AG09319 (cell line): ENCODE results near the gene ATXN1.

Experiments
- DNase-seq: peaks from one replicate; pipeline ENCODE4 v3.0.0-alpha.2; 2010; ENCODE audit warnings: low read depth; ENCODE audit errors: extremely low read depth
- TF ChIP-seq, protein P1 (sequence below): IDR thresholded peaks from 2 replicates; pipeline ENCODE4 v1.5.1; 2011; ENCODE audit warnings: low read depth, mild to moderate bottlenecking, inconsistent platforms, low read length, moderate library complexity

The ATXN1 gene

DNA sequence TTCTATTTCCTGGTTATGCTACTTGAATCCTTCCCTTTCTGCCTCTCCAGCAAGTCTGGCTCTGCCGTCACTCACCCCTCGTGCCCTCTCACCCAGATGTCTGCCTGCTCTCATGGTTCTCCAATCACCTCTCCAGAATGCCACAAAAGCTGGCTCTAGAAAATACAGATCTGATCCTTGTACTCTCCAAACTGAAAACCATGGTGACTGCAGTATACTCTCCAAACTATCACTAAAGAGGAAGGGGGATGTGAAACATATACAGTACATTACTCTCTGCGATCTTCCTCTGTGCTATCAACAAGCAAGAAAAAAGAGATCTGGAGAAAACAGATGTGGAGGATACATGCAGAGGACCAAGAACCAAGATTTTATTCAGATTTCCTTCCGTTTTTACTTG is 91.1 kb downstream of the ATXN1 start:
- TF ChIP-seq, protein P1, sequence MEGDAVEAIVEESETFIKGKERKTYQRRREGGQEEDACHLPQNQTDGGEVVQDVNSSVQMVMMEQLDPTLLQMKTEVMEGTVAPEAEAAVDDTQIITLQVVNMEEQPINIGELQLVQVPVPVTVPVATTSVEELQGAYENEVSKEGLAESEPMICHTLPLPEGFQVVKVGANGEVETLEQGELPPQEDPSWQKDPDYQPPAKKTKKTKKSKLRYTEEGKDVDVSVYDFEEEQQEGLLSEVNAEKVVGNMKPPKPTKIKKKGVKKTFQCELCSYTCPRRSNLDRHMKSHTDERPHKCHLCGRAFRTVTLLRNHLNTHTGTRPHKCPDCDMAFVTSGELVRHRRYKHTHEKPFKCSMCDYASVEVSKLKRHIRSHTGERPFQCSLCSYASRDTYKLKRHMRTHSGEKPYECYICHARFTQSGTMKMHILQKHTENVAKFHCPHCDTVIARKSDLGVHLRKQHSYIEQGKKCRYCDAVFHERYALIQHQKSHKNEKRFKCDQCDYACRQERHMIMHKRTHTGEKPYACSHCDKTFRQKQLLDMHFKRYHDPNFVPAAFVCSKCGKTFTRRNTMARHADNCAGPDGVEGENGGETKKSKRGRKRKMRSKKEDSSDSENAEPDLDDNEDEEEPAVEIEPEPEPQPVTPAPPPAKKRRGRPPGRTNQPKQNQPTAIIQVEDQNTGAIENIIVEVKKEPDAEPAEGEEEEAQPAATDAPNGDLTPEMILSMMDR, result no peak
- DNase-seq, result no peak

DNA sequence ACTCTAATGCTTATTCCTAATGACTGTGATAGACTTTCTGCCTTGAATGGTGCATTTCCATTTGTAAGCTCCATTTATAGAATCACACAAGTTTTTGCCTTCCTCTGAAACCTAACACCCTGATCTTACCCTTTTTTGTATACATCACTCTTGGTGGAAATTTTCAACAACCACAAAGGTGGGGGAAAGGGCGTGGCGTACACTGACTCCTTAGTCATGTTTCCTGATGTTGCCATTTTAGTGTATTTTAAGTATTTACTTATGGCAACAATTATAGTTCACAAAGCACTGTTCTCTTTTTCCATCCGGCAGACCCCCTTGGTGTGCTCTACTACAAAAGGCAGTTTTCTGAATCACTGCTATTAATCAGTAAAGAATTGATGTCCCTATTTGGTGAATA is 92.0 kb downstream of the ATXN1 start:
- DNase-seq, result no peak
- TF ChIP-seq, protein P1, result no peak

DNA sequence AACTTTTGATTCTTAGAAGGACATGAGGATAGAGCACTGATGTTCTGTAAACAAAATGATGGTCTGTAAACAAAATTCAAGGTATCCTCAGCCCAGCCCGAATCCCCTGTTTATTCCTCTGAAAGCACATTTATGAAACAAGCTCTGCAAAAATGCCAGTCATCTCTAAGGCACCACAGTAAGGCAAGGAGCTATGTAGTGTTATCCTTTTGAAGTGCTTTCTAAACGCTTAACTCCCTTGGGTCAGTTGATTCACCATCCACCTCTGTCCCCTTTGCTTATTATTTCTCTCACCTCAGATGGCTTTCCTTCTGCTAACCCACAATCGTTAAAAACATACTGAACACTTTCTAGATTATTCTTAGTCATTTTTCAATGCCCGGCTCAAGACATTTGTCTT is 93.8 kb downstream of the ATXN1 start:
- no peak for DNase-seq
- TF ChIP-seq, protein P1, result no peak

DNA sequence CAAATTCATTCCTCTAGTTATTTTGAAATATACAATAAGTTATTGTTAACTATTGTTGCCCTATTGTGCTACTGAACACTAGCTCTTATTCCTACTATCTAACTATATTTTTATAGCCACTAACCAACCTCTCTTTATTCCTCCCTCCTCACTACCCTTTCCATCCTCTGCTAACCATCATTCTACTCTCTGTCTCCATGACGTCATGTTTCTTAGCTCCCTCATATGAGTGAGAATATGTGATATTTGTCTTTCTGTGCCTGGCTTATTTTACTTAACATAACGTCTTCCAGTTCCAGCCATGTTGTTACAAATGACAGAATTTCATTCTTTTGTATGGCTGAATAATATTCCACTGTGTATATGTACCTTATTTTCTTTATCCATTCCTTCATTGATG is 95.3 kb downstream of the ATXN1 start:
- no peak for DNase-seq
- TF ChIP-seq, protein P1, result no peak

DNA sequence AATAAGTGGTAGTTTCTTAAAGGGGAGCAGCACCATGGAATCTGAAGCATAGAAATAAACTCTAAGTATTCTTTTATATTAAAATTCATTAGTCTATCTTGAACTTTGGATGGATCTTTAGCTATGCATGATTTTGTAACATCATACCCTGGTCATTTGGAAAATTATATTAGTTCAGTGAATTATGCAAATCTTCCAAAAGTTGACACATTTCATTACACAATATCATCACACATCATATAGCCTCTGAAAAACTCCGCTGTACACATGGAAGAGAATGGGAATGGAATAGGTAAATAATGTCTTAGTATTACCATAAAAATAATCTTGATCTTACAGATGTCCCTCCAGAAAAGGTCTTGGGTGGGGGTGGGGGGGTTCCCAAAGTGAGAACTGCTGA is 96.1 kb downstream of the ATXN1 start:
- TF ChIP-seq, protein P1, result no peak
- DNase-seq, result no peak

DNA sequence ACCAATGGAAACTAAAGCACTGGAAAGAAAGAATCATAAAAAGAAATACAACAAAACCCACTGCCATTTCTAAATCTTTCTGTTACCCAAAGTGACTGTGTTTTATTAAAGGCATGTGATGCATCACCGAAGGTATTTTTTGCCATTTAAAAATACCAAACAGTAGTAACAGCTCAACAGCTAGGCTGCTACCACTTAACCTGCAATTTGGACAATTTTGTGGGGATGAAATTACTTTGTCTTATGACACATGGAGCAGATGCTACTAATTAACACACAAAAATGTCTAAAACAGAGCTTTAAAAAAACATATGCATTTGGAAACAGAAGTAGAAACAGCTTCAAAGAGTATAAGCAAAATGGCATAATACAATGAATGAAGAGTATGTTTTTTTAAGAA is 97.4 kb downstream of the ATXN1 start:
- no peak for DNase-seq
- TF ChIP-seq, protein P1, result no peak

DNA sequence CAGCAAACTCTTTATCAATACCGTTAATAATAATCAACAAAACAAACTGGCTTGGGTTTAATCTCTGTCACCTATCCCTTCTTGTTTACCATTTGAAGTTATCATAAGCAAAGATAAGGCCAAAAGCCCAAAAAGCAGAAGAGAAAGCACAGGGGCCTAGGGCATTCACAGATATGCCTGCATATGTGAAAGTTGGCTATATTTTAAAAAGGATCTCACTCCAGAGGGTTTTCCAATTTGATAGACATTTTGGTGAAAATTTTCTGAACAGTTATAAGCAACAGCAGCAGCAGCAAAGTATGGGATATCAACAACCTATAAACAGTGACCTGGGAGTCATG is 101.1 kb downstream of the ATXN1 start:
- TF ChIP-seq, protein P1, result no peak
- DNase-seq, result no peak
